Activated T-cell treated with anti-CD3 and anti-CD28 coated beads, Interleukin-2, amount 50 U/mL, for 4 hours (primary cell): ENCODE measurements around the gene BBS9. TPM values are rescaled to one million over a fixed set of nuclear protein-coding genes. Genes with fewer than 3 reads are reported as not detected.
"Not testable (repeated sequence)": the region's sequence is repeated elsewhere in the genome, so short reads cannot be mapped to it uniquely, and the experiment has no call there.

Source experiments
- ATAC-seq, 2 donors: fragments of 200-7000 bp; cut with Tn5 transposase; one replicate each; pipeline ENCODE4 v1.10.0; 2021
- DNase-seq: peaks from one replicate; pipeline ENCODE4 v3.0.0-alpha.2; 2020
- H3K27me3 Mint-ChIP-seq: one replicate; pipeline ENCODE4 v1.8.0; 2021; ENCODE audit warnings: low read depth, mixed read lengths
- H3K36me3 Mint-ChIP-seq: one replicate; pipeline ENCODE4 v1.8.0; 2022; ENCODE audit warnings: mixed read lengths; ENCODE audit not compliant: insufficient read depth
- H3K4me1 Mint-ChIP-seq: one replicate; pipeline ENCODE4 v1.8.0; 2021; ENCODE audit warnings: low read depth, mixed read lengths
- H3K4me3 Mint-ChIP-seq: one replicate; pipeline ENCODE4 v1.8.0; 2021; ENCODE audit warnings: mild to moderate bottlenecking, moderate library complexity, mixed read lengths
- H3K9me3 Mint-ChIP-seq: one replicate; pipeline ENCODE4 v1.8.0; 2021; ENCODE audit warnings: mixed read lengths
- total RNA-seq, 3 donors: library from RNA; stranded (reverse); gene quantifications; one replicate each; pipeline ENCODE4 v1.2.1, GENCODE V29; 2021

The BBS9 gene
- 1 to 10 TPM; 4.1 to 5.0 (median 4.5) TPM for total RNA-seq

DNA sequence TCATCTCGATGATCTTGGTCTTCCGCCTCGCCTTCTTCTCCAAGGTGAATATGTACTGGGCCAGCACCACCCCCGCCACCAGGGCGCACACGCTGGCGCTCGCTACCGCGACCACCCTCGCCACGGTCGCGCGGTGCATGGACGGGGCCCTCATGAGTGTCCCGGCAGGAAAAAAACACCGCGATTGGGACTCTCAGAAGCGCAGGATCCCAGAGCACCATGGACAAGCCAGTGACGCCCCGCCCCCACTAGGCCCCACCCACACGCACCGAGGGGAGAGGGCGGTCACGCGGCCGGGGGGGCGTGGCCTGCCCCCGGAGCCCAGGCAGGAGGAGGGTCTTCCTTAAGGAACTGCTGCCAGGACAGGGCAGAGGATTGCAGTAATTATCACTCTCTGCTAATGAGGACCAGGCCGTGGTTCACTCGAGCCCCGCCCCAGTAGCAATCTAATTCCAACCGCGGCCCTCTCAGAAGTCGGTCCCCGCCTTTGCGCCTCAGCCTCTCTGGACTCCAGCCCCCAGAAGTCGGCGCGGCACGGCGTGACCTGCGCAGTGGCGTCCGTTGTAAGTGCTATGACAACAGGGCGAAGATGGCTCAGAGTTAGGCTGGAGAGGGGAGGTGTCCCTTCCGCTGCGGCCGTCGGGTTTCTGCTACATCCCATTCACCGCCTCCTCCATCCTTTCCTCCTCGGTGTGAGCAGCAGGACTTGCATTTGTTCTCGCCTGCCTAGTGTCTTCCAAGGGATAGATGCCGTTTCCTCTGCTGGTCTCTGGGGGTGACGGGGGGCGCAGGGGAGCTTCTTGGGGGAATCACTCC lies at the start of gene BBS9:
Gene BBS9 (plus strand): TSS at position 575 of the 816 bp plus-strand sequence. CDS start 16,689 bp downstream, outside the sequence.
- peak; percentile 83 for DNase-seq
- ATAC-seq: peak; percentile 99
- Mint-ChIP-seq H3K36me3 (no peaks in the 10 kb centered on the region), H3K9me3 (no peaks in the 10 kb centered on the region), H3K27me3 (no peaks in the 10 kb centered on the region), H3K4me3 (peak within 1 kb of the TSS; percentile 98), H3K4me1 (peaks cover 24% of the 10 kb centered on the region)

DNA sequence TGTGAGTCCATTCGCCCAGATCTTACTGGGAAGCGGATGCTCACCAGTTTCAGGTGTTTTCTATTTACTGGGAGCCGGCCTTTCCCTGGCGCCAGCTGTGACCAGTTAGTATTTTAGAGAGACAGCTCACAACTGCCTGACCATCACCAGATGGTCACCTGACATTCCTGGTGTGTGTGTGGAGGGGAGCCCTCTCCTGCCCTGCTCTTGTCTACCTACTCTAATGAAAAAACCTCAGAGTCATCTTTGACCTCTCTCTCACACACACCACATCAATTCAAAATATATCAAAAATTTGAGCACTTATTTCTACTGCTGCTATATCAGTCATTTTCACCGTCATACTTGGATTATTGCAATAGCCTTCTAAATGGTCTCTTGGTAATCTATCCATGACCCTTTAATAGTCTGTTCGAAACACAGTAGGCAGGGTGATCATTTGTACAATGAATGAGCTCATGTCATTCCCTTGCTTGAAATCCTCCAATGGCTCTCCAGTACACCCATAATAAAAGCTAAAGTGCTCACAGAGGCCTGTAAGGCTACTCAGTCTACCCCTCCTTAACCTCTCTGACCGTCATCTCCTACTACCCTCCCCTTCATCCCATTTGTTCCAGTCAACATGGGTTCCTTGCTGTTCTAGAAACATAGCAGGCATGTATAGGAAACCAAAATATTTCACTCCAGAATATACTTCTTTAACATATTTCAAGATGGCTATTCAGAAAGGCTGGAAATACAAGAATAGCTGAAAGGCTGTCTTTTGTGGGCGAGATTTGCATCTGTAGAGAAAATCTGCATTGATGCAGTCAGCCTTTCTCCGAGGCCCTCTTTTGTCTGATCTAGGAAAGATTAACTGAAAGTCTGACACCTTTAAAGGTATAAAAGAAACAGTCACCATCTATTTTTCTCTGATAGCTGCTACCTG lies 49.3 kb upstream of the BBS9 start:
- Mint-ChIP-seq H3K9me3 (no peaks in the 10 kb centered on the region), H3K4me1 (peaks cover 14% of the 10 kb centered on the region), H3K36me3 (no peaks in the 10 kb centered on the region), H3K4me3 (no peak overlapping the region), H3K27me3 (peaks cover 5% of the 10 kb centered on the region)
- ATAC-seq (no peak), DNase-seq (no peak)

DNA sequence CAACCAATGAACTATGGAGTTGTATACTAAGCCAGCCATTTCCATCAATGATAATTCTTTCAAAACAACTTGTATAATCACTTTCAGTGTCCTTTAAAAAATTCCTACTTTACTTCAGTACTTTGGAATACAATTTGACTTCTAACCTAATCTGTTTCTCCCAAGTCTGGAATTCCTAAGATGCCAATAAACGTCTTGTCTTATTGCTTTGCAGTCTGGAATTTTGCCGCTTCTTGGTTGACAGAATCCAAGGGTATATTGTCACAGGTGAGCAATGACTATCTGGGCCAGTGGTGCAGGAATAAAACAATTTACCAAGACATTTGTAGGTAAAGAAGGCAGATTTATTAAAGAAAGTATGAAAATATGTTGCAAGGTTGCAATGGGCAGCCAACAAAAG lies 42.0 kb upstream of the BBS9 start:
- H3K9me3 Mint-ChIP-seq: no peaks in the 10 kb centered on the region
- DNase-seq (no peak), ATAC-seq (no peak)
- H3K27me3 Mint-ChIP-seq: peaks cover 4% of the 10 kb centered on the region
- no peaks in the 10 kb centered on the region for H3K4me1 Mint-ChIP-seq
- no peak overlapping the region for H3K4me3 Mint-ChIP-seq
- no peaks in the 10 kb centered on the region for H3K36me3 Mint-ChIP-seq

DNA sequence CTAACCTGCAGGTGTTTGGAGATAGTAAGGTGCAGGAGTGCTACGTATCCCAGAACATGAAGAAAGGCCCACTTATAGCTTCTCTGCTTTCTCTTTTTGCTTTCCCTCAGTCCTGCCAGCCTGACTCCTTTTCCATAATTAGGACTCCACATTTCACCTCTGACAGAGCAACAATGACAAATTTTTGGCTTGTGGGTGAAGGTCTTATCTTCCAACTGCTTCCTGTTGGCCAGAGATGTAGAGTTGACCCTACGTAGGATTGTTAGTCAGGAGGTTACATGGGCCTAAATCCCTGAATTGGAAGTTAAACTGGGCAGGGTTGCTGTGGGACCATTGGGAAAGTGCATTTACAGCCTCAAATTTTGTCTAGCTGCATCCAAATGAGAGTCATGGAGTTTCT lies 41.5 kb upstream of the BBS9 start:
- Mint-ChIP-seq H3K9me3 (no peaks in the 10 kb centered on the region), H3K27me3 (peaks cover 4% of the 10 kb centered on the region), H3K36me3 (peaks cover 5% of the 10 kb centered on the region), H3K4me3 (no peak overlapping the region), H3K4me1 (no peaks in the 10 kb centered on the region)
- ATAC-seq (no peak), DNase-seq (no peak)

DNA sequence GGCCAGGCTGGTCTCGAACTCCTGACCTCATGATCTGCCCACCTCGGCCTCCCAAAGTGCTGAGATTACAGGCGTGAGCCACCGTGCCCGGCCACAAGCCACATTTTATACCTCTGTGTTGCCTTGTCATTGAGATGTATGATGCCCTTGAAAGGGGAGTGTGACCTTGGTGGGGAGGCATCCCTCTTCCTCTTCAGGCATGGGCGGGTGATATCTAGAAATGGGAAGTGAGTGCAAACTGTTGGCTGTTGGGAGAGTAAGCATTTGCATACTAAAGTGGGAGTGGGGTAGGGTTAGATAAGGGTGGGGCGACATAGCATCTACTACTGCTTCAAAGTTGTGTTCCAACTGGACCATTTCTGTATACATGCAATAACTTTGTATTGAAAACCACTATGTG lies 40.2 kb upstream of the BBS9 start:
- Mint-ChIP-seq H3K4me1 (no peaks in the 10 kb centered on the region), H3K4me3 (no peak overlapping the region), H3K9me3 (no peaks in the 10 kb centered on the region), H3K27me3 (peaks cover 4% of the 10 kb centered on the region), H3K36me3 (peaks cover 14% of the 10 kb centered on the region)
- ATAC-seq: no peak
- DNase-seq: no peak

- Mint-ChIP-seq H3K4me1 (no peaks in the 10 kb centered on the region), H3K27me3 (peaks cover 1% of the 10 kb centered on the region), H3K9me3 (no peaks in the 10 kb centered on the region), H3K36me3 (peaks cover 25% of the 10 kb centered on the region), H3K4me3 (no peak overlapping the region)
- DNase-seq (no peak), ATAC-seq (no peak)
Measured at GRCh38 chr7:33091111-33091531, 38.2 kb upstream of the BBS9 start.

- Mint-ChIP-seq H3K4me3 (no peak overlapping the region), H3K27me3 (no peaks in the 10 kb centered on the region), H3K4me1 (no peaks in the 10 kb centered on the region), H3K36me3 (peaks cover 30% of the 10 kb centered on the region), H3K9me3 (no peaks in the 10 kb centered on the region)
- DNase-seq (no peak), ATAC-seq (no peak)
Measured at GRCh38 chr7:33091641-33092191, 37.6 kb upstream of the BBS9 start.

- H3K4me1 Mint-ChIP-seq: no peaks in the 10 kb centered on the region
- peaks cover 36% of the 10 kb centered on the region for H3K36me3 Mint-ChIP-seq
Measured at GRCh38 chr7:33093266-33093665, 36.1 kb upstream of the BBS9 start.

GRCh38 chr7:33094745-33095275 lies 34.6 kb upstream of the BBS9 start:
- H3K4me3 Mint-ChIP-seq, H3K9me3 Mint-ChIP-seq, ATAC-seq, H3K27me3 Mint-ChIP-seq, H3K4me1 Mint-ChIP-seq, DNase-seq: not testable (repeated sequence)
- peaks cover 51% of the 10 kb centered on the region for H3K36me3 Mint-ChIP-seq

More at GRCh38 chr7:33093266-33093665, 36.1 kb upstream of the BBS9 start:
- no peak overlapping the region for H3K4me3 Mint-ChIP-seq
- no peaks in the 10 kb centered on the region for H3K27me3 Mint-ChIP-seq
- DNase-seq (no peak), ATAC-seq (no peak)
- H3K9me3 Mint-ChIP-seq: no peaks in the 10 kb centered on the region

DNA sequence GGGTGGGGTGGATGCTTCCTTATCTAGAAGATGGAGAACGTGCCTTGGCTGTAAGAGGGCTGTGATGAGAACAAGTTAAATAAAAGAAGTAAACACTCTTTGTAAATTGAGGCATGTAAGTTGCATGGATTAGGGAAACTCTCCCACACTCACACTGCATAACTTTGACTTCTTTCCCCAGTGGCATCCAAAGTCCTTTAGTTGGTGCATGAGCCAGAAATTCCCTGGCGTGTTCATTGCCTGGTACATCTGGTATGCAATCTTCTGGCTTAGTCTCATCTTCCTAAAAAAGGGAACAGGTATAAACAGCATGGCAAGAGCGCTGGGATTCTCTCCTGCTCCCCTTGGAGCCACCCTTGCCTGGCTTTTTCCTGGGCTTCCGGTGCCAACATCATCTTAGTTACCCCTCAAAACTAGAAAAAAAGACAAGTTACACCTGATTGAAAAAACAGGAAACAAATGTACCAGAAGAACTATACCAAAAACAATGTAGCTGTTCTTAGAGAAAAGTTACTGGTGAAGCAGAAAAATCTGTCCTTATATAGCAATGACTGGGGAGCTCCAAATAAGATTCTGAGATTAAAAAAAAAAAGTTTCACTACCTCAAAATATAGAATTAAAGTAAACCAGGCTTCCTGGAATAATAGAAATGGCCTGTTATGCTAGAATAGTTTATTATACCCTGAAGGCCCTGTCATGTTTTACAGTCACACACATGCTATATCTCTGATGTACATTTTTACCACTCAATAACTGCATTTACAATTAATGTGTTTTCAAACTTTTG lies 30.0 kb upstream of the BBS9 start:
- DNase-seq (no peak), ATAC-seq (no peak)
- H3K27me3 Mint-ChIP-seq: no peaks in the 10 kb centered on the region
- H3K4me3 Mint-ChIP-seq: no peak overlapping the region
- no peaks in the 10 kb centered on the region for H3K9me3 Mint-ChIP-seq
- peaks cover 53% of the 10 kb centered on the region for H3K36me3 Mint-ChIP-seq
- peaks cover 10% of the 10 kb centered on the region for H3K4me1 Mint-ChIP-seq

- Mint-ChIP-seq H3K4me1 (peaks cover 18% of the 10 kb centered on the region), H3K4me3 (no peak overlapping the region), H3K36me3 (peaks cover 47% of the 10 kb centered on the region), H3K9me3 (no peaks in the 10 kb centered on the region), H3K27me3 (no peaks in the 10 kb centered on the region)
- DNase-seq: no peak
- no peak for ATAC-seq
Measured at GRCh38 chr7:33100770-33101169, 28.6 kb upstream of the BBS9 start.

- H3K36me3 Mint-ChIP-seq: peaks cover 41% of the 10 kb centered on the region
- H3K27me3 Mint-ChIP-seq: no peaks in the 10 kb centered on the region
- DNase-seq (no peak), ATAC-seq (no peak)
- peaks cover 26% of the 10 kb centered on the region for H3K4me1 Mint-ChIP-seq
- H3K9me3 Mint-ChIP-seq: no peaks in the 10 kb centered on the region
- no peak overlapping the region for H3K4me3 Mint-ChIP-seq
Measured at GRCh38 chr7:33101906-33102305, 27.5 kb upstream of the BBS9 start.

DNA sequence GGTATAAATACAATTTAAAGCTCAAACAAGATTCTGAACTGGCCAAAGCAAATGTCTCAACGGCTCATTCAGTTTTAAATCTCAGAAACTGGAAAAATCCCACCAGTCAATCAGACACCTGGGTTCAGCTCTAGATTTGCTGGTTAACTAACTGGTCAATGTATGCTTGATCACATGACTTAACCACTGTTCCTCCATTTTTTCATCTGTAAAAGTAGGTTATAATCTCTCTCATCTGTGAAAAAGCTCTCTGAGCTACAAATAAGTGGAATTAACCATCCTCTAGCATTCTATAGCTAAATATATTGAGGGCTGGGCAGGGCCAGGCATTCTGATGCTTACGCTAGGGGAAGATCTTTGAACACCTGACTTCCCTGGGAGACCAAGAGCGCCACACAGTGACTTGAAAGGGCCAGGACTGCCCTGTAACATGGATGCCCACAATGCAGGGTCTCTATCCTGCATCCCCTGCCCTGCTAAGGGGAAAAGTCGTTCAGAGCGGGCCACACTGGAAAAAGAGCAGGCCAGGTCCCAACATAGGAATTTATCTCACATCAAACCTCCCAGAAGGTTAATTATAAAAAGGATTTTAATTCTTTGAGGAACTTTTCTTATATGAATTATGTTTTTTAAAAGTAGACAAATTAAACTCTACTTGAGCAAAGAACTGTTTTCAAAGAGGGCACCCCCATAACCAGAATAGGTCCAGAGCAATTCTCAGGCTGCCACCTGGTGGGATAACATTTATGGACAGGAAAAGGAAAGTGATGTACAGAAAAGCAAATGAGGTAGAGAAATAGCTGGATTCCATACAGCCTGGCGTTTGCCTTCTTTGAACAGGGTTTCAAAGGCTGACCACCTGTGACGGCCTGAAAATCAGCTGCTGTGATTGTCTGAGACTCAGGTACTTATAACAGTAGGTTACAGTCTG lies 22.0 kb upstream of the BBS9 start:
- H3K4me1 Mint-ChIP-seq: peaks cover 46% of the 10 kb centered on the region
- DNase-seq (no peak), ATAC-seq (no peak)
- H3K4me3 Mint-ChIP-seq: peak overlapping the region; percentile 92
- peaks cover 12% of the 10 kb centered on the region for H3K36me3 Mint-ChIP-seq
- no peaks in the 10 kb centered on the region for H3K9me3 Mint-ChIP-seq
- peaks cover 6% of the 10 kb centered on the region for H3K27me3 Mint-ChIP-seq
